BJ (cell line): ENCODE measurements around the gene RPL37A. TPM values are rescaled to one million over a fixed set of nuclear protein-coding genes. Genes with fewer than 3 reads are reported as not detected.

Source experiments
- CTCF ChIA-PET: fragments of 350-600 bp; formaldehyde crosslinking; extraction: SDS; loops from one replicate; lab custom pipeline; 2021; ENCODE audit warnings: antibody characterized with exemption, inconsistent platforms; lab: Yijun Ruan, JAX
- POLR2A ChIA-PET: fragments of 300-600 bp; sonication (Branson Sonifier 250); formaldehyde crosslinking; extraction: SDS; loops from one replicate; lab custom pipeline; 2021; ENCODE audit warnings: antibody characterized with exemption; lab: Charles Lee
- DNase-seq: peaks from one replicate; pipeline ENCODE4 v3.0.0-alpha.2; 2011; ENCODE audit warnings: low read depth
- H3K27me3 ChIP-seq: 2 replicates; pipeline ENCODE4 v1.6.0; 2011; ENCODE audit warnings: low read length; ENCODE audit not compliant: control insufficient read depth, insufficient read depth
- H3K36me3 ChIP-seq: 2 replicates; pipeline ENCODE4 v1.5.1; 2011; ENCODE audit warnings: low read length; ENCODE audit not compliant: control insufficient read depth, insufficient read depth
- H3K4me3 ChIP-seq: 2 replicates; pipeline ENCODE4 v1.5.1; 2011; ENCODE audit warnings: low read depth, mild to moderate bottlenecking, control low read depth, low read length
- CTCF ChIP-seq: IDR thresholded peaks from 2 replicates; pipeline ENCODE4 v1.5.1; 2011; ENCODE audit warnings: low read depth, mild to moderate bottlenecking, control low read depth, inconsistent platforms, low read length, moderate library complexity; ENCODE audit not compliant: insufficient read depth
- polyA plus RNA-seq: library from polyadenylated mRNA; depleted of rRNA; stranded (reverse); fragments of >200 nt; gene quantifications from 2 replicates; pipeline ENCODE4 v1.2.3, GENCODE V29; 2011

Gene RPL37A
- polyA plus RNA-seq, 1 experiment: 4,924 TPM

- no peak for DNase-seq
- ChIA-PET CTCF (interaction anchor here (0.6 to 1.5 kb wide), 2 partner anchors 9 to 60 kb away, joined by 4 to 5 read pairs; no protein-coding TSS in a partner anchor), POLR2A (interaction anchor here (0.8 kb wide), 1 partner anchor 35 kb away, joined by 3 read pairs; no protein-coding TSS in a partner anchor)
- Histone ChIP-seq H3K4me3 (no peak overlapping the region), H3K36me3 (no peaks in the 10 kb centered on the region), H3K27me3 (no peaks in the 10 kb centered on the region)
- TF ChIP-seq CTCF: no peak
These were observed 42.9 kb downstream of the RPL37A start for GRCh38 chr2:216541505-216541904.

- CTCF ChIA-PET: interaction anchor here (0.8 to 1.4 kb wide), 2 partner anchors 26 to 29 kb away, joined by 3 to 4 read pairs; no protein-coding TSS in a partner anchor
- no peak for TF ChIP-seq CTCF
- Histone ChIP-seq H3K36me3 (no peaks in the 10 kb centered on the region), H3K4me3 (no peak overlapping the region), H3K27me3 (no peaks in the 10 kb centered on the region)
- POLR2A ChIA-PET: no interaction called here
- peak; percentile 54 for DNase-seq
These were observed 46.7 kb downstream of the RPL37A start for GRCh38 chr2:216545359-216545758.

GRCh38 chr2:216546241-216546640 is 47.6 kb downstream of the RPL37A start:
- TF ChIP-seq CTCF: no peak
- CTCF ChIA-PET: interaction anchor here (0.6 to 1.9 kb wide), 4 partner anchors 10 to 107 kb away, joined by 3 to 8 read pairs (median 3); no protein-coding TSS in a partner anchor
- H3K4me3 ChIP-seq: no peak overlapping the region
- no peaks in the 10 kb centered on the region for H3K36me3 ChIP-seq
- DNase-seq: no peak
- H3K27me3 ChIP-seq: no peaks in the 10 kb centered on the region
- POLR2A ChIA-PET: no interaction called here

- no peak overlapping the region for H3K4me3 ChIP-seq
- H3K27me3 ChIP-seq: no peaks in the 10 kb centered on the region
- ChIA-PET POLR2A (interaction anchor here (0.6 kb wide), 1 partner anchor 10 kb away, joined by 5 read pairs; no protein-coding TSS in a partner anchor), CTCF (interaction anchor here (0.6 to 1.9 kb wide), 4 partner anchors 10 to 106 kb away, joined by 3 to 8 read pairs (median 3); no protein-coding TSS in a partner anchor)
- no peak for DNase-seq
- no peak for TF ChIP-seq CTCF
- H3K36me3 ChIP-seq: no peaks in the 10 kb centered on the region
These were observed 48.2 kb downstream of the RPL37A start for GRCh38 chr2:216546641-216547403.

GRCh38 chr2:216548901-216549331 is 50.3 kb downstream of the RPL37A start:
- POLR2A ChIA-PET: no interaction called here
- CTCF ChIA-PET: no interaction called here
- H3K36me3 ChIP-seq: no peaks in the 10 kb centered on the region
- TF ChIP-seq CTCF: no peak
- no peaks in the 10 kb centered on the region for H3K27me3 ChIP-seq
- no peak overlapping the region for H3K4me3 ChIP-seq
- no peak for DNase-seq
